AG04449 (cell line): Measurements from ENCODE around the gene HIGD1A.
A peak's percentile ranks its signal among the peaks of the same experiment; 100 is the strongest.

Source experiments
- CTCF ChIA-PET: fragments of 350-600 bp; formaldehyde crosslinking; extraction: SDS; loops from one replicate; lab custom pipeline; 2021; ENCODE audit warnings: antibody characterized with exemption; lab: Yijun Ruan, JAX
- POLR2A ChIA-PET: fragments of 400-600, 350-600 bp; formaldehyde crosslinking; extraction: SDS; loops from one replicate; lab custom pipeline; 2020; ENCODE audit warnings: antibody characterized with exemption, inconsistent platforms; lab: Yijun Ruan, JAX
- DNase-seq: peaks from one replicate; pipeline ENCODE4 v3.0.0-alpha.2; 2010; ENCODE audit warnings: low read depth, low spot score
- H3K4me3 ChIP-seq: 2 replicates; pipeline ENCODE4 v1.5.1; 2011; ENCODE audit warnings: low read depth, mild to moderate bottlenecking, control low read depth, low read length
- TF ChIP-seq, protein P1 (sequence below): IDR thresholded peaks from one replicate; pipeline ENCODE4 v1.5.1; 2011; ENCODE audit warnings: mild to moderate bottlenecking, moderate library complexity, low read length, control low read depth, inconsistent platforms; ENCODE audit not compliant: insufficient read depth; ENCODE audit errors: missing control alignments

The HIGD1A gene

DNA sequence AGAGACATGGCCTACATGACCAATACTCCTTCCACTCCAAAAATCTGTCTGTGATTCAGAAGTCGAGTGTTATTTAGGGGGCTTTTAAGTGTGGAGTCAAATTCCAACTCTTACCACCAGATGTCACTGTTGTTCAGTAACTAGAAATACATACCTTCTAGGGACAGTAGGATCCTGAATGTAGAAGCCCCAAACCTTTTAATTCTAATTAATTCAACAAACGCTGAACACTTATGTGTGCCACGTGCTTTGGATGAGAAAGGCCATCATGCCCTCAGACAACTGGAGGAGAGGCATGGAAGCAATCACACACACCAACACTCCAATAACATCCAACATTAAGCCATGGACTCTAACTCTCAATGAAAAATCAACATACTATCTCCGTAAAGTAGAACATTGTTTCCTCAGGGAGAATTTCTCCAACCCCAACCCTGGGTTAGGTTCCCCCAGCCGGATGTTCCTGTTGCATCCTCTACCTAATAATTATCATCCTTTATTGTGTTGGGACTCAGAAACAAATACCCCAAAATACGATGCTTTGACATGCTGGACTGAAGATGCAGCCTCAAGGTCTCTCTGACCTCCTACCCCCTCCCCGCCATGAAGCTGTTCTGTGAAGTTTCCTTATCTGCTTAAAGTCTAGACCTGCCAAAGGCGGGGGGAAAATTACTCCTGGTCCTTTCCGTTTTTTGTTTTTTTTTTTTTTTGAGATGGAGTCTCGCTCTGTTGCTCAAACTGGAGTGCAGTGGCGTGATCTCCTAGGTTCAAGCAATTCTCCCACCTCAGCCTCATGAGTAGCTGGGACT lies 23.2 kb downstream of the HIGD1A start:
- H3K4me3 ChIP-seq = no peak overlapping the region
- no peak for DNase-seq
- TF ChIP-seq, protein P1, sequence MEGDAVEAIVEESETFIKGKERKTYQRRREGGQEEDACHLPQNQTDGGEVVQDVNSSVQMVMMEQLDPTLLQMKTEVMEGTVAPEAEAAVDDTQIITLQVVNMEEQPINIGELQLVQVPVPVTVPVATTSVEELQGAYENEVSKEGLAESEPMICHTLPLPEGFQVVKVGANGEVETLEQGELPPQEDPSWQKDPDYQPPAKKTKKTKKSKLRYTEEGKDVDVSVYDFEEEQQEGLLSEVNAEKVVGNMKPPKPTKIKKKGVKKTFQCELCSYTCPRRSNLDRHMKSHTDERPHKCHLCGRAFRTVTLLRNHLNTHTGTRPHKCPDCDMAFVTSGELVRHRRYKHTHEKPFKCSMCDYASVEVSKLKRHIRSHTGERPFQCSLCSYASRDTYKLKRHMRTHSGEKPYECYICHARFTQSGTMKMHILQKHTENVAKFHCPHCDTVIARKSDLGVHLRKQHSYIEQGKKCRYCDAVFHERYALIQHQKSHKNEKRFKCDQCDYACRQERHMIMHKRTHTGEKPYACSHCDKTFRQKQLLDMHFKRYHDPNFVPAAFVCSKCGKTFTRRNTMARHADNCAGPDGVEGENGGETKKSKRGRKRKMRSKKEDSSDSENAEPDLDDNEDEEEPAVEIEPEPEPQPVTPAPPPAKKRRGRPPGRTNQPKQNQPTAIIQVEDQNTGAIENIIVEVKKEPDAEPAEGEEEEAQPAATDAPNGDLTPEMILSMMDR = peak; percentile 45
- ChIA-PET POLR2A (no interaction called here), CTCF (interaction anchor here (0.6 to 4.6 kb wide), 14 partner anchors 11 to 200 kb away, joined by 3 to 51 read pairs (median 6); no protein-coding TSS in a partner anchor)

DNA sequence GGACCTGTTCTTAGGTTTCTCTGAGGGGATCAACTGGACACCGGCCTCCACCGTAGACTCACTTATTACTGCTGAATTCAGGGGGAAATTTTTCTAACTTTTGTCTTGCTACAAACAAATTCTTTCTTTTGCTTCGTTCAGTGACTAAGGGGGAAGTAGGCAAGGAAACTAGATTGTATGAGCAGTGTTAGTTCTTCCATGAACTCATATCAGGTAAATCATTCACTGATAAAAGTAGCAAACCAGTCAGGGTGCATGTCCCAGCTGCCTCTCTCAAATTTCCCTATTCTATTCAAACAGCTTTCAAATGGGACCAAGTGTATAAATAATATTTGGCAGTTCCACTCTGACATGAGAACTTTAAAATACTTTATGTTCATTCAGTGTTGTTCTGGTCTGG lies 23.9 kb downstream of the HIGD1A start:
- POLR2A ChIA-PET = no interaction called here
- DNase-seq = no peak
- CTCF ChIA-PET = interaction anchor here (0.6 to 4.6 kb wide), 19 partner anchors 8 to 957 kb away, joined by 3 to 51 read pairs (median 6); no protein-coding TSS in a partner anchor
- H3K4me3 ChIP-seq = no peak overlapping the region
- TF ChIP-seq, protein P1 = no peak

DNA sequence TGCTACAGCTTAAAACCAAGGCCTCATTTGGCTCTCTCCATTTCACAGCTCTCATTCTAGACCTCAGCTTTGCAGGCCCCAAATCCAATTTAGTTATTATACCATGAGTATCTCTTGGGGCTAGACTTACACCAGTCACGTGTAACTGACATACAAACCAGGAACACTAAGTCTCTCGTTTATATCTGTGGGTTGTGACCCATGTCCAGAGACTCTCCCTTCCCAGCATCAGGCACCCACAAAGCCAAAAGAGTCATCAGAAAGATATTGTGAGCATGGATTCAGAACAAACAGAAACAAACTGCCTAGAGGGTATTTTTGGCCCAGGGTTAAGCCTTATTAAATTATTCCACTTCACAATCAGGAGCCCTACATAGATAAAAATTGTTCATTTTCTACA lies 25.6 kb downstream of the HIGD1A start:
- ChIA-PET CTCF (interaction anchor here (0.7 to 4.6 kb wide), 11 partner anchors 9 to 103 kb away, joined by 3 to 51 read pairs (median 4); no protein-coding TSS in a partner anchor), POLR2A (no interaction called here)
- no peak for DNase-seq
- no peak overlapping the region for H3K4me3 ChIP-seq
- TF ChIP-seq, protein P1 = no peak

DNA sequence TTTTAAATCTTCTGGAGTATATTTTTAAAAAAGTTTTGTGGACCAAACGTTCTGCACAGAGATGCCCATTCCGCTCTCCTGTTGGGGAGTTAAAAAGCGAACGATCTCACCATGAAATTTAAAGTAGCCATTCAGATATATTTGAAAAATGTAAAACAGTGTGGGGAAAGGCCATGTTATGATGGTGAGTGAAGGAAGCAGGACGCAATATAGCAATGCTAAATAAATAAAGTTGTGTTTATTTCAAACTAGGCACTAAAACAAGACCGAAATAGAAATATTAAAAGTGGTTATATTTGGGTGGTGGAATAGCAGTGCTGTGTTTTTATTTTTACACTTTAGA lies 30.9 kb downstream of the HIGD1A start:
- CTCF ChIA-PET = interaction anchor here (2.3 kb wide), 1 partner anchor 66 kb away, joined by 8 read pairs; no protein-coding TSS in a partner anchor
- POLR2A ChIA-PET = no interaction called here
- DNase-seq = no peak
- peak overlapping the region; percentile 41 for H3K4me3 ChIP-seq
- TF ChIP-seq, protein P1 = no peak

DNA sequence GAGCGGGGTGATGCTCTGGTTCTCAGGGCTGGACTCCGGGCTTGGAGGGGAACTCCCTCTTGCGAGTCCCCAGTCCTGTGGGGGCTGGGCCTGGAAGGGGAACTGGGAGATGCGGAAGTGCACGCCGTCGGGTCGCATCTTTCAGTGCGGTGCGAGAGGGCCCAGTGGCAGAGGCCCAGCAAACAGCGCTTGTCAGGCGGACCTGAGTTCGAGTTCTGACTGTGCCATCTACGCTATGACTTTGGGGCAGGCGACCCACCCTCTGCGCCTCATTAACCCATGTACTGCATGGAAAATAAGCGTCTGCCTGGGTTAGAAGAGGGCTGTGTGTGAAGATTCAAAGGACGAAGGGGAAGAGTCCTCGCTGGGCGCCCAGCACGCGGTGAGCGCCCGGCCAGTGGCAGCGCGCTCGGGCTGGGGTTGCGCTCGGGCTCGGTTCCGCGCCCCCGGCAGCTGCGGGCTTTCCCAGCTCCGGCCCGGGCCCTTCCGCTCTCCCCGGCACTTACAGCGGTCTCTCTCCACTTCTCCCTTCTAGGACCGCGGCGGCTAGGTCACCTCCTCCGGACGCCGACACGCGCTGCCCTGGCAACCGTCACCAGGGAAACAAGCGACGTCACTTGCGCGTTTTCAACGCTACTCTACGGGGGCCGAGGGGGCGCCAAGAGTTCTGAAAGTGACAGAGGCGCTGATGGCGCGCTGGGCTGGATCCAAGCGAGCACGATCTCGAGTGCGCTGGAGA lies 31.5 kb downstream of the HIGD1A start, which contains the start of gene CCDC13:
TSS of gene CCDC13 (minus strand) at position 584 of the 739 bp plus-strand sequence. CDS start 14,908 bp downstream, outside the sequence.
- H3K4me3 ChIP-seq = peak within 1 kb of the TSS; percentile 41
- ChIA-PET CTCF (no interaction called here), POLR2A (no interaction called here)
- TF ChIP-seq, protein P1 = no peak
- DNase-seq = no peak

DNA sequence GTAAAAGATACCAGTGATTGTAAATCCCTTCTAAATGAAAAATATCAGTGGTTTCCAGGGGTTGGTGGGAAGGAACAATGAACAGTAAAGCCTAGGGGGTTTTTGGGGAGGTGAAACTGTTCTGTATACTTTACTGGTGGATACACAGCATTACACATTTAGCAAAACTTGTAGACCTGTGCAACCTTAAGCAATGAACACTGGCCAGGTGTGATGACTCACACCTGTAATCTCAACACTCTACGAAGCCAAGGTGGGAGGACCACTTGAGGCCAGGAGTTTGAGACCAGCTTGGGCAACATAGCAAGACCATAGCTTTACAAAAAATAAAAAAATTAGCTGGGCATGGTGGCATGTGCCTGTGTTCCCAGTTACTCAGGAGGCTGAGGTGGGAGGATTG lies 33.0 kb downstream of the HIGD1A start:
- no peak overlapping the region for H3K4me3 ChIP-seq
- TF ChIP-seq, protein P1 = no peak
- ChIA-PET POLR2A (no interaction called here), CTCF (interaction anchor here (0.8 to 2.0 kb wide), 2 partner anchors 9 to 11 kb away, joined by 3 to 7 read pairs; no protein-coding TSS in a partner anchor)
- no peak for DNase-seq
